Stimulated activated CD8-positive, alpha-beta memory T cell treated with anti-CD3 and anti-CD28 coated beads, Interleukin-7, amount 100 ng/mL, for 1 hour (primary cell): ENCODE data around the gene SIAH3.

Experiments
- DNase-seq, 2 donors: peaks; one replicate each; pipeline ENCODE4 v3.0.0-alpha.2; 2020; ENCODE audit warnings: low read depth in 2 of 2

Gene SIAH3

DNA sequence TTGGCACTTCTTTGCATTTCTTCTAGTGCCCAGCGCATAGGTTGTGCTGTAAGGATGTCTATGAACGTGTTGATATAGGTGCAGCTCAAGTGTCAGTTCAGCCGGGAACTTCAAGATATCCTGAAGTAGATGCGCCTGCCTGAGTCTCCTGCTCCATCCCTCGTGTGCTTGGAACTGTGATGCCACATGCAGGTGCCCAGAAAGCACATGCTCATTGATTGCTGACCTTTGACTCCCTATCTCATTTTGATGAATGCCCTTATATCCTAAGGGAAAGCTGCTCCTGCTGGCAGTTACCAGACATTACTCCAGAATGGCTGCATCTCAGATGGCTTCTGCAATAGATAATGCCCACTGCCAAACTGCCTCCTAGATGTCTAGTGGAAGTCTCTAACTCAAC, 108.6 kb downstream of the SIAH3 start:
- no peak for DNase-seq

DNA sequence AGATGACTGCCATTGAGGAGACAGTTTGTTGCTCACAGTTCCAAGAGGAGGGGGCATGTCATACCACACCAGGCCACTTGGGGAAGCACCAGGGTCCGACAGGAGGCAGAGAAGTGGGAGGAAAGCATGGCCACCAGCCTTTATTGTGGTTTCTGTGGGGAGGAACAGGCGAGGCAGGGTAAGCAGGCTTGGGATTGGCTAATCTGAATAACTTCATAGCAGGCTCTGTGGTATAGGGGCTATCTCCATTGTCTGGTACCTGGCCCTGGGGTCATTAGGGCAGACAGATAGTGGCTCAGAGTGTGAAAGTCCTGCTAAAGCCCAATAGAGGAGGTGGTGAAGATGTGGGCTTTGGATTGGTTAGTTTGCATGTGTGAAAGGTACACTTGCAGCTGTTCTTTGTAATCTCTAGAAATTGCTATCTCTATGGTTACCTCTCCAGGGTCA, 114.0 kb downstream of the SIAH3 start:
- DNase-seq: no peak

DNA sequence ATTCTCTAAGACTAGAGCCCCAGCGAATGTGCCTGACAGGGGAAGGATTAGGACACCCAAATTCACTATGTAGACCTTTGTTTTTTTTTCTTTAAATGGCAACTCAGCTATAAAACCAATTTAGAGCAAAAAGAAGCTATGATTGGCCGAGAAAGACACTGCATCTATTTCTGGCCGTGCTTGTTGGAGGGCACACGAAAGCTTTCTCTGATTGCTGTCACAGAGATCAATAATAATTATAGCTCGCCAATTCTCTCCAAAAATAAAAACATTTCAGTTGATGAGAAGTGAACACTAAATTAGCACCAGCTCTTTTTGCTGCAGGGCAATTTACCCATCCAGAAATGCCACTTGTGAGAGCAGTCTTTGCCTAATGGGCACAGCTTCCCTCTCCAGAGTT, 118.2 kb downstream of the SIAH3 start:
- DNase-seq: no peak

DNA sequence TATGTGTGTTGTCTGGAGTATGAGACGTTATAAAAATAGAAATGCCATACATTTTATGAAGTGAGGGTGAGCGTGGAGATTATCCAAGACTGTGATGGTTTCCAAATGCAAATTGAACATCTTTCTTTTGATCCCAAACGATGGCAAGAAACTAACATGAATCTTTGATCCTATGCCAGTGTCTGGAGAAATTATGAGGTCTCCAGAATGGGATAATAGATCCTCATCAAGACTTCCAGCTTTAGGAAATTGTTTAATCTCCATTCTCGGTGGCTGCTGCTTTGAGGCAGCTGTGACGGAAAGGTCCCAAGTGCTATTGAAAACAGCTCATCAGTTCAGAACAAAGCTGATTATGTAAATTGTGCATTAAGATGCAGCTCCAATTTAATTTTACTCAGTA, 118.6 kb downstream of the SIAH3 start:
- no peak for DNase-seq

DNA sequence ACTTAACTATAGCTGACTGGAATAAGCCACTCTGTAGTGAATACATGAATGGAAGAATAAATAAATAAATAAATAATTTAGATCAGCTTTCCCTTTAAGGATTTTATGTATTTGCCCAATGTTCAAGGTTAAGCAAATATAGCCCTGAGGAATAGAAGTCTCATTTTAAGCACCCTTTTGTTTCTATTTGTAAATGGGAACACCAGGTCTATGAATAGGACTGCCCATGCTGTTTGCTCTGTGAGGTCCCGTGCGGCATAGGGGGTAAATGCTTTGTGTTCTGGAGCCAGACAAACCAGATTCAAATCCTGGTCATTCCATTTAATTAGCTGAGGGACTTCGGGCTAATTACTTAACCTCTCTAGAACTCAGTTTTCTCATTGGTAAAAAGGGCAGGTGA, 120.1 kb downstream of the SIAH3 start:
- no peak for DNase-seq

DNA sequence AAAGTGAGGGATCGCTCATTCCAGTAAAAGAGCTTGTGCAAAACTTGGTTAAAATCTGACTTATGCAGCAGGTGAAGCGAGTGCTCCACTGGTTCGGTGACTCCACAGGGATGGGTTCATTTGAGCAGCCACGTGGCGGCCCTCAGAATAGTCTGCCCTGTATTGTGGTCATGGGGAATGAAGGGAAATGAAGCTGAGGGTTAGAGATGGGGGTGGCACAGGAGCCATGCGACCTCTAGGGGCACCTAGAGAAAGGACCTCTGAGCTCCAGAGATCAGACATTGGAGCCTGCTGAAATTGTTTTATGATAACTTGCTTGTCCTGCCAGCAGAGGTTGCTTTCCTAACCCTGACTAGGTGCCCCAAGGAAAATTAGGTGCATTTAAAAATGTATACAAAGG, 122.8 kb downstream of the SIAH3 start:
- DNase-seq: no peak
